H9 (cell line): ENCODE data around the gene MGMT. TPM values are rescaled to one million over a fixed set of nuclear protein-coding genes. Genes with fewer than 3 reads are reported as not detected.
A peak's percentile ranks its signal among the peaks of the same experiment; 100 is the strongest.

Source experiments
- DNase-seq: peaks from one replicate; pipeline ENCODE4 v3.0.0-alpha.2; 2017
- H2AFZ ChIP-seq: one replicate; pipeline ENCODE4 v1.6.1; 2013; ENCODE audit warnings: mild to moderate bottlenecking, low read length, control low read depth, moderate library complexity
- H2AK5ac ChIP-seq: 2 replicates; pipeline ENCODE4 v1.6.1; 2013; ENCODE audit warnings: low read length, control low read depth, mixed read lengths; ENCODE audit not compliant: insufficient read length
- H2BK120ac ChIP-seq: one replicate; pipeline ENCODE4 v1.6.1; 2013; ENCODE audit warnings: low read depth, mild to moderate bottlenecking, low read length, control low read depth, inconsistent platforms; ENCODE audit not compliant: poor library complexity, severe bottlenecking
- H2BK12ac ChIP-seq: 2 replicates; pipeline ENCODE4 v1.6.1; 2013; ENCODE audit warnings: low read length, control low read depth, mixed read lengths, low read depth; ENCODE audit not compliant: insufficient read length
- H2BK15ac ChIP-seq: 2 replicates; pipeline ENCODE4 v1.6.1; 2013; ENCODE audit warnings: low read depth, low read length, control low read depth
- H2BK20ac ChIP-seq: one replicate; pipeline ENCODE4 v1.6.1; 2013; ENCODE audit warnings: low read depth, mild to moderate bottlenecking, low read length, control low read depth, inconsistent platforms; ENCODE audit not compliant: poor library complexity, severe bottlenecking
- H2BK5ac ChIP-seq: 2 replicates; pipeline ENCODE4 v1.6.1; 2013; ENCODE audit warnings: low read length, control low read depth, mixed read lengths; ENCODE audit not compliant: insufficient read length
- H3K14ac ChIP-seq: 2 replicates; pipeline ENCODE4 v1.6.1; 2013; ENCODE audit warnings: low read length, control low read depth; ENCODE audit not compliant: insufficient read depth
- H3K18ac ChIP-seq: 2 replicates; pipeline ENCODE4 v1.6.1; 2013; ENCODE audit warnings: low read depth, mild to moderate bottlenecking, mixed read lengths, low read length, control low read depth; ENCODE audit not compliant: insufficient read length
- H3K23ac ChIP-seq: 2 replicates; pipeline ENCODE4 v1.6.1; 2013; ENCODE audit warnings: low read length, control low read depth, mixed read lengths, low read depth; ENCODE audit not compliant: insufficient read length
- H3K23me2 ChIP-seq: 2 replicates; pipeline ENCODE4 v1.6.1; 2013; ENCODE audit warnings: low read depth, mild to moderate bottlenecking, mixed read lengths, low read length, control low read depth; ENCODE audit not compliant: insufficient read length, poor library complexity, severe bottlenecking
- H3K27ac ChIP-seq: 2 replicates; pipeline ENCODE4 v1.5.1; 2013; ENCODE audit warnings: low read length, control low read depth, mixed read lengths, low read depth; ENCODE audit not compliant: insufficient read length
- H3K27me3 ChIP-seq: 2 replicates; pipeline ENCODE4 v1.6.1; 2013; ENCODE audit warnings: low read length, control low read depth, inconsistent platforms; ENCODE audit not compliant: insufficient read depth
- H3K4ac ChIP-seq: 2 replicates; pipeline ENCODE4 v1.6.1; 2013; ENCODE audit warnings: low read depth, mild to moderate bottlenecking, control low read depth, inconsistent platforms, low read length, moderate library complexity
- H3K4me1 ChIP-seq: 2 replicates; pipeline ENCODE4 v1.6.1; 2013; ENCODE audit warnings: low read length, control low read depth, inconsistent platforms; ENCODE audit not compliant: insufficient read depth
- H3K4me2 ChIP-seq: 2 replicates; pipeline ENCODE4 v1.6.1; 2013; ENCODE audit warnings: low read length, control low read depth, mixed read lengths; ENCODE audit not compliant: insufficient read length, insufficient read depth
- H3K56ac ChIP-seq: 2 replicates; pipeline ENCODE4 v1.6.1; 2013; ENCODE audit warnings: low read depth, mild to moderate bottlenecking, mixed read lengths, low read length, control low read depth; ENCODE audit not compliant: insufficient read length
- H3K79me1 ChIP-seq: 2 replicates; pipeline ENCODE4 v1.6.1; 2013; ENCODE audit warnings: low read depth, mild to moderate bottlenecking, moderate library complexity, low read length, control low read depth, inconsistent platforms; ENCODE audit not compliant: insufficient read depth, poor library complexity, severe bottlenecking
- H3K79me2 ChIP-seq: 2 replicates; pipeline ENCODE4 v1.6.1; 2013; ENCODE audit warnings: low read length, control low read depth, inconsistent platforms; ENCODE audit not compliant: insufficient read depth
- H3K9ac ChIP-seq: 2 replicates; pipeline ENCODE4 v1.6.1; 2013; ENCODE audit warnings: low read length, control low read depth, mixed read lengths; ENCODE audit not compliant: insufficient read length; ENCODE audit errors: extremely low read depth
- H3K9me3 ChIP-seq: one replicate; pipeline ENCODE4 v1.6.1; 2013; ENCODE audit warnings: low read depth, low read length, inconsistent platforms; ENCODE audit not compliant: control insufficient read depth
- H3T11ph ChIP-seq: one replicate; pipeline ENCODE4 v1.6.1; 2013; ENCODE audit warnings: mild to moderate bottlenecking, low read length, control low read depth, inconsistent platforms
- H4K20me1 ChIP-seq: one replicate; pipeline ENCODE4 v1.6.1; 2013; ENCODE audit not compliant: control insufficient read depth, insufficient read length, insufficient read depth
- H4K5ac ChIP-seq: 2 replicates; pipeline ENCODE4 v1.6.1; 2013; ENCODE audit warnings: low read depth, mild to moderate bottlenecking, mixed read lengths, low read length, control low read depth; ENCODE audit not compliant: insufficient read length
- H4K8ac ChIP-seq: replicated peaks from 2 replicates; pipeline ENCODE4 v1.6.1; 2013; ENCODE audit warnings: low read length, control low read depth, mixed read lengths, low read depth; ENCODE audit not compliant: insufficient read length
- H4K91ac ChIP-seq: 2 replicates; pipeline ENCODE4 v1.6.1; 2013; ENCODE audit warnings: low read depth, mild to moderate bottlenecking, moderate library complexity, mixed read lengths, low read length, control low read depth; ENCODE audit not compliant: insufficient read length
- H3K27ac Mint-ChIP-seq, 3 experiments: 2 replicates in 2 of 3; 3 replicates in 1 of 3; pipeline ENCODE4 v1.8.0; 2020 to 2021; ENCODE audit warnings: mixed read lengths in 3 of 3, mild to moderate bottlenecking in 1 of 3, moderate library complexity in 1 of 3
- H3K27me3 Mint-ChIP-seq: 2 replicates; pipeline ENCODE4 v1.8.0; 2021; ENCODE audit warnings: low read depth, mild to moderate bottlenecking, moderate library complexity, mixed read lengths
- H3K36me3 Mint-ChIP-seq, 3 experiments: 2 replicates in 2 of 3; 3 replicates in 1 of 3; pipeline ENCODE4 v1.8.0; 2020 to 2021; ENCODE audit warnings: low read depth in 3 of 3, mixed read lengths in 3 of 3; ENCODE audit not compliant: insufficient read depth in 1 of 3
- H3K4me1 Mint-ChIP-seq, 2 experiments: 2 replicates each; pipeline ENCODE4 v1.8.0; 2020; ENCODE audit warnings: mixed read lengths in 2 of 2
- H3K4me3 Mint-ChIP-seq, 2 experiments: 2 replicates in 1 of 2; 3 replicates in 1 of 2; pipeline ENCODE4 v1.8.0; 2020 to 2021; ENCODE audit warnings: mild to moderate bottlenecking in 2 of 2, mixed read lengths in 2 of 2, moderate library complexity in 1 of 2
- H3K9me3 Mint-ChIP-seq, 2 experiments: 2 replicates in 1 of 2; 3 replicates in 1 of 2; pipeline ENCODE4 v1.8.0; 2020; ENCODE audit warnings: mild to moderate bottlenecking in 2 of 2, mixed read lengths in 2 of 2, moderate library complexity in 1 of 2
- WGBS: extraction: QIAGEN DNeasy Blood & Tissue Kit; methylation state at CpG from one replicate; pipeline ENCODE4 v1.1.7; 2013; ENCODE audit warnings: missing lambda C conversion rate, low lambda C conversion rate, mixed read lengths; ENCODE audit not compliant: insufficient read length; ENCODE audit errors: extremely low coverage; 5-methylcytosine and 5-hydroxymethylcytosine counted together
- total RNA-seq: library from RNA; stranded (reverse); gene quantifications from 2 replicates; pipeline ENCODE4 v1.2.1, GENCODE V29; 2021
- TF ChIP-seq, protein P1 (sequence below): fragments of 200-600 bp; sonication (generic); conservative IDR thresholded peaks from 3 replicates; pipeline ENCODE4 v1.8.0; 2021; ENCODE audit warnings: antibody characterized with exemption, mild to moderate bottlenecking

MGMT gene
- total RNA-seq, 1 experiment from 2014 or later = 18.4 TPM

DNA sequence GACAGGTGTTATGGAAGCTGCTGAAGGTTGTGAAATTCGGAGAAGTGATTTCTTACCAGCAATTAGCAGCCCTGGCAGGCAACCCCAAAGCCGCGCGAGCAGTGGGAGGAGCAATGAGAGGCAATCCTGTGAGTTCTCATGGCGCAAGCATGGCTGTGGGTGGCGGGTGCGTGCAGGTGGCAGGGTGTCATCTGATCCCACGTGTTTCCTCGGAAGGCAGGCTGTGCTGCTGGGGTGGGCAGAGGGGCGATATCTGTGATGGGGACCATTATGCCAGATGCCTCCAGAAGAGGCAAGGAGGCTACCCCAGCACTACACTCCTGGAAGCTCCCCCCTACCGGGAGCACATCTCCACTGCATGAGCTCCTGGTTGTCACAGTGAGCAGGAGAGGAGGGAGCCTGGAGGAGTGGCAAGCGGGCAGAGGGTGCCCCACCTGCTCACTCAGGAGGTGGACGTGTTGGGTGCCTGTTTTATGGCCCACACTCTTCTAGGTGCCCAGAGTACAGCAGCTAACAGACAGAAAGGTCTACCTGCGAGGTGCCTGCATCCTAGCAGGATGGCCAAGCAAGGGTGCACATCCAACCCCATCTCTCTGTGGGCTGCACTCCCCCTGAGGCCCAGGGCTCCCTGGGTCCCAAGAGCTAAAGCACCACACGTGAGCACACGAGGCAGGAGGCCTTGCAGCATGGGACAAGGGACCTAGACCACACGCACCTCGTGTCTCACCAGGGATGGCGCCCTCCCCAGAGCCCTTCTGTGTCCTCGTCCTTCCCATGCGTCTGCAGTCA lies 292.4 kb downstream of the MGMT start:
- no peak overlapping the region for H4K8ac ChIP-seq

More for the DNA sequence above, 292.4 kb downstream of the MGMT start:
- H3K27me3 Mint-ChIP-seq = peaks cover 2% of the 10 kb centered on the region; the same call in 1 of the 2 replicates
- Histone ChIP-seq H3K79me2 (no peaks in the 10 kb centered on the region), H2AK5ac (no peak overlapping the region), H2AFZ (no peak overlapping the region), H2BK12ac (no peak overlapping the region), H3K23me2 (no peaks in the 10 kb centered on the region), H2BK20ac (no peak overlapping the region), H2BK5ac (no peak overlapping the region), H4K91ac (no peak overlapping the region), H4K5ac (no peak overlapping the region), H3K4ac (no peak overlapping the region), H3K9ac (no peak overlapping the region), H3K27ac (no peak overlapping the region), H3K4me1 (no peaks in the 10 kb centered on the region), H3K23ac (no peak overlapping the region), H2BK120ac (no peak overlapping the region), H3K9me3 (no peaks in the 10 kb centered on the region), H2BK15ac (no peak overlapping the region), H3K56ac (no peak overlapping the region), H4K20me1 (no peaks in the 10 kb centered on the region), H3K18ac (no peak overlapping the region), H3K27me3 (no peaks in the 10 kb centered on the region), H3K4me2 (no peak overlapping the region), H3K14ac (no peak overlapping the region), H3K79me1 (no peaks in the 10 kb centered on the region), H3T11ph (no peak overlapping the region)
- TF ChIP-seq, protein P1, sequence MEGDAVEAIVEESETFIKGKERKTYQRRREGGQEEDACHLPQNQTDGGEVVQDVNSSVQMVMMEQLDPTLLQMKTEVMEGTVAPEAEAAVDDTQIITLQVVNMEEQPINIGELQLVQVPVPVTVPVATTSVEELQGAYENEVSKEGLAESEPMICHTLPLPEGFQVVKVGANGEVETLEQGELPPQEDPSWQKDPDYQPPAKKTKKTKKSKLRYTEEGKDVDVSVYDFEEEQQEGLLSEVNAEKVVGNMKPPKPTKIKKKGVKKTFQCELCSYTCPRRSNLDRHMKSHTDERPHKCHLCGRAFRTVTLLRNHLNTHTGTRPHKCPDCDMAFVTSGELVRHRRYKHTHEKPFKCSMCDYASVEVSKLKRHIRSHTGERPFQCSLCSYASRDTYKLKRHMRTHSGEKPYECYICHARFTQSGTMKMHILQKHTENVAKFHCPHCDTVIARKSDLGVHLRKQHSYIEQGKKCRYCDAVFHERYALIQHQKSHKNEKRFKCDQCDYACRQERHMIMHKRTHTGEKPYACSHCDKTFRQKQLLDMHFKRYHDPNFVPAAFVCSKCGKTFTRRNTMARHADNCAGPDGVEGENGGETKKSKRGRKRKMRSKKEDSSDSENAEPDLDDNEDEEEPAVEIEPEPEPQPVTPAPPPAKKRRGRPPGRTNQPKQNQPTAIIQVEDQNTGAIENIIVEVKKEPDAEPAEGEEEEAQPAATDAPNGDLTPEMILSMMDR = no peak
- no peak overlapping the region for H3K27ac Mint-ChIP-seq
- H3K4me1 Mint-ChIP-seq = peaks cover 7 to 16% of the 10 kb centered on the region in 2 experiments
- H3K9me3 Mint-ChIP-seq = peaks cover 2 to 5% of the 10 kb centered on the region in 2 experiments
- H3K4me3 Mint-ChIP-seq = no peak overlapping the region
- H3K36me3 Mint-ChIP-seq = peaks cover 2 to 5% (median 2%) of the 10 kb centered on the region in 3 experiments; a peak in 4 of 7 replicates
- DNase-seq = peak; percentile 16
- no CpG with 5 or more reads among the region's 21 CpGs for WGBS
